ENCODE data around the gene N4BP2.

Gene N4BP2

DNA sequence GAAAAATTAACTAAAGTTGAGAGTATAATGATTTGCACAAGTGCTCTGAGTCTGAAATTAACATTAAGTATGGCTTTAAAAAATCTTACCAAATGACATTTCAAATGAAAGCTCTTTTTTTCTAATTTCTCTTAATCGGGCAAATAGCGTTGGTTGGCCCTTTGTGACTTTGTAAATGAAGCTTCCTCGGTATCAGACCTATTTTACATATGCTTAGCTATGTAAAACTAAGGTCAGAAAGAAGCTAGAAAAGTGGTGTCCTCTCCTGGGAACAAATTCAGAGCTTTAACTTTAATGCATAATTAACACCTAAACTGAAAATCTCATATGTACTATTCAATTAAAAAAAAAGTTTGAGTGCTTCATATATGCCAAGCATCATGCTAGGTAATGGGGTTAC is 62.7 kb downstream of the N4BP2 start:
- TF ChIP-seq, protein P1, sequence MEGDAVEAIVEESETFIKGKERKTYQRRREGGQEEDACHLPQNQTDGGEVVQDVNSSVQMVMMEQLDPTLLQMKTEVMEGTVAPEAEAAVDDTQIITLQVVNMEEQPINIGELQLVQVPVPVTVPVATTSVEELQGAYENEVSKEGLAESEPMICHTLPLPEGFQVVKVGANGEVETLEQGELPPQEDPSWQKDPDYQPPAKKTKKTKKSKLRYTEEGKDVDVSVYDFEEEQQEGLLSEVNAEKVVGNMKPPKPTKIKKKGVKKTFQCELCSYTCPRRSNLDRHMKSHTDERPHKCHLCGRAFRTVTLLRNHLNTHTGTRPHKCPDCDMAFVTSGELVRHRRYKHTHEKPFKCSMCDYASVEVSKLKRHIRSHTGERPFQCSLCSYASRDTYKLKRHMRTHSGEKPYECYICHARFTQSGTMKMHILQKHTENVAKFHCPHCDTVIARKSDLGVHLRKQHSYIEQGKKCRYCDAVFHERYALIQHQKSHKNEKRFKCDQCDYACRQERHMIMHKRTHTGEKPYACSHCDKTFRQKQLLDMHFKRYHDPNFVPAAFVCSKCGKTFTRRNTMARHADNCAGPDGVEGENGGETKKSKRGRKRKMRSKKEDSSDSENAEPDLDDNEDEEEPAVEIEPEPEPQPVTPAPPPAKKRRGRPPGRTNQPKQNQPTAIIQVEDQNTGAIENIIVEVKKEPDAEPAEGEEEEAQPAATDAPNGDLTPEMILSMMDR (IDR thresholded peaks at IDR 0.05; ENCODE audit: low read depth, low read length, missing control alignments): no peak
- DNase-seq (ENCODE audit: extremely low read depth, low read depth): no peak
- no peak overlapping the region for H3K4me3 ChIP-seq (replicated peaks; ENCODE audit: low read depth, low read length)

DNA sequence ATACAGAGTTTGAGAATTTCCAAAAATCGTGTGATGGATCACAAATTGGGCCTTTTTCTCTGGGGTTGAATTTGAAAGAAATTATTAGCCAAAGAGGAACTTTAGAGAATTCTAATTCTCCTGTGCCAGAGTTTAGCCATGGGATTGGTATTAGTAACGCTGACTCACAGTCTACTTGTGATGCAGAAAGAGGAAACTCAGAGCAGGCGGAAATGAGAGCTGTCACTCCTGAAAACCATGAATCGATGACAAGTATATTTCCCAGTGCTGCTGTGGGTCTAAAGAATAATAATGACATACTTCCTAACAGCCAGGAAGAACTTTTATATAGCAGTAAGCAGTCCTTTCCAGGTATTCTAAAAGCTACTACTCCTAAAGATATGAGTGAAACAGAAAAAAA is 64.9 kb downstream of the N4BP2 start:
- no peak for DNase-seq (ENCODE audit: extremely low read depth, low read depth)
- H3K4me3 ChIP-seq (replicated peaks; ENCODE audit: low read depth, low read length): no peak overlapping the region
- TF ChIP-seq, protein P1 (IDR thresholded peaks at IDR 0.05; ENCODE audit: low read depth, low read length, missing control alignments): no peak

DNA sequence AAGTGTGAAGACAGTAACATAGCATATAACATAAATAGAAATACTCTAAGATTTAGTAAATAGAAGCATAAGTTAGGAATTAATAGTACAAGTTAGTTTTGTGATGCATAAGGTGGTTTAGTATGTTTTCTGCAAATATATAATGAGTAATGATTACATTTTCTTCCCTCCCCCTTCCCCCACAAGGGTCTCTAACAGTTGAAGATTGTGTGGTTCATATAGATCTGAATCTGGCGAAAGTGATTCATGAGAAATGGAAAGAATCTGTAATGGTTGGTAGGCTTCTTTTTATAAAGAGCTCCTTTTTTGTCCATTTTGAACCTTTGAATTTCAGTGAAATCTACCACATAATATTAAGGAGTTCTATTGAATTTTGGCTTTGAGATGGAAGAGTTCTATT is 66.3 kb downstream of the N4BP2 start:
- no peak overlapping the region for H3K4me3 ChIP-seq (replicated peaks; ENCODE audit: low read depth, low read length)
- no peak for DNase-seq (ENCODE audit: extremely low read depth, low read depth)
- TF ChIP-seq, protein P1 (IDR thresholded peaks at IDR 0.05; ENCODE audit: low read depth, low read length, missing control alignments): no peak

DNA sequence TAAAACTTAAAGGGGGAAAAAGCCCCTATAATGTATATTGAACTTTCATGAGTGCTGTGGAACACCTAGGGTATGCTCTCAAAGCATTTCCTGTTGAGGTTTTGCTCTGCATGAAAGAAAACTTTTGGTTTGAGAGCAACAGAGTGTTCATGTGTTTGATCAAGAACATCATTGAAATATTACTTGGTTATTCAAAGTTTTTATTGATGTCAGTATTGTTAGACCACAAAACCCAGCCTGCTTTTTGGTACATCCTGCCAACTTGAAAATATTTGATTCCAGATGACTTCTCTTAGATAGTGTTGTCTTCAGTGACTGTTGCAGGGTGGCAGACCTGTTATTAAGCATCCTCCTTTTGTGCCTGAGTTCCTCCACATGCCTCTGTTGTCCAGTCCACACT is 68.0 kb downstream of the N4BP2 start:
- H3K4me3 ChIP-seq (replicated peaks; ENCODE audit: low read depth, low read length): no peak overlapping the region
- TF ChIP-seq, protein P1 (IDR thresholded peaks at IDR 0.05; ENCODE audit: low read depth, low read length, missing control alignments): no peak
- DNase-seq (ENCODE audit: extremely low read depth, low read depth): no peak

DNA sequence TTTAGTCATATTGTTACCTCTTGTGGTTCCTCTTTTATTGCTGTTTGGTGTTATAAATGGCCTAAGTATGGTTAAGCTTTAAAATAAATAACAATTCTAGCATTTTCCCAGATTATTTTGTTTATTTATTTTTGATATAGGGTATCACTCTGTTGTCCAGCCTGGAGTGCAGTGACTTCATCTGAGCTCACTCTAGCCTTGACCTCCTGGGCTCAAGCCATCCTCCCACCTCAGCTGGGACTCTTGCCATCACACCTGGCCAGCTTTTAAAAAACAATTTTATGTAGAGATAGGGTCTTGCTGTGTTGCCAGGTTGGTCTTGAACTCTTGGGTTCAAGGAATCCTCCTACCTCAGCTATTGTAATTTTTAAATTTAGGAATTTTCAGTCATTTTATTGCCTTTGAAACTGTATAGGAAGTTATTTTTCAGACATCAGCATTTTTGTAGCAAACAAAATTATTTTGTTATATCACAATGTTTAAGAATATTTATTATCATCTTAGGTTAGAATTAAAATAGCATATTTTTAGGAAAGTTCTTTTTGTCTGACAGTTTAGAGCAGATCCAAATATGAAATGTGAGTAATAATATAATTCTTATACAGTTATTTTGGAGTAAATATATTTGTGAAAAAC is 73.9 kb downstream of the N4BP2 start:
- H3K4me3 ChIP-seq (replicated peaks; ENCODE audit: low read depth, low read length): no peak overlapping the region
- no peak for DNase-seq (ENCODE audit: extremely low read depth, low read depth)
- TF ChIP-seq, protein P1 (IDR thresholded peaks at IDR 0.05; ENCODE audit: low read depth, low read length, missing control alignments): no peak

- no peak overlapping the region for H3K4me3 ChIP-seq (replicated peaks; ENCODE audit: low read depth, low read length)
- DNase-seq (ENCODE audit: extremely low read depth, low read depth): no peak
- TF ChIP-seq, protein P1 (IDR thresholded peaks at IDR 0.05; ENCODE audit: low read depth, low read length, missing control alignments): no peak
Measured at GRCh38 chr4:40132816-40133215, 76.2 kb downstream of the N4BP2 start.

Data from HFF-Myc (cell line).